Kidney glomerular epithelial cell (primary cell): ENCODE measurements around the gene SLC4A2.

Source experiments
- DNase-seq: peaks from one replicate; lab custom pipeline; 2025; lab: John Stamatoyannopoulos, UW

The SLC4A2 gene

GRCh38 chr7:151093748-151094147 lies 34.4 kb downstream of the SLC4A2 start:
- DNase-seq = no peak

- no peak for DNase-seq
Measured at GRCh38 chr7:151094675-151095074, 35.3 kb downstream of the SLC4A2 start.

GRCh38 chr7:151095123-151095797 lies 35.9 kb downstream of the SLC4A2 start:
- no peak for DNase-seq

- DNase-seq = no peak
Measured at GRCh38 chr7:151095828-151096475, 36.6 kb downstream of the SLC4A2 start.

- DNase-seq = no peak
Measured at GRCh38 chr7:151099486-151100211, 40.3 kb downstream of the SLC4A2 start.

- no peak for DNase-seq
Measured at GRCh38 chr7:151100921-151101320, 41.5 kb downstream of the SLC4A2 start.

GRCh38 chr7:151101621-151102396 lies 42.4 kb downstream of the SLC4A2 start:
- DNase-seq = no peak

GRCh38 chr7:151102991-151103390 lies 43.6 kb downstream of the SLC4A2 start:
- no peak for DNase-seq

GRCh38 chr7:151103973-151104372 lies 44.6 kb downstream of the SLC4A2 start:
- DNase-seq = no peak

- no peak for DNase-seq
Measured at GRCh38 chr7:151104411-151105235, 45.2 kb downstream of the SLC4A2 start.

GRCh38 chr7:151107882-151108281 lies 48.5 kb downstream of the SLC4A2 start:
- DNase-seq = no peak

- no peak for DNase-seq
Measured at GRCh38 chr7:151109094-151110048, 50.0 kb downstream of the SLC4A2 start.

- no peak for DNase-seq
Measured at GRCh38 chr7:151110236-151110940, 51.0 kb downstream of the SLC4A2 start.

GRCh38 chr7:151110941-151111645 lies 51.7 kb downstream of the SLC4A2 start:
- peak; percentile 62 for DNase-seq

- peak; percentile 90 for DNase-seq
Measured at GRCh38 chr7:151113344-151114150, 54.2 kb downstream of the SLC4A2 start.

GRCh38 chr7:151114151-151115090 lies 55.0 kb downstream of the SLC4A2 start:
- DNase-seq = no peak
